Osteoblast (primary cell): ENCODE data around the gene CEMIP2. TPM values are rescaled to one million over a fixed set of nuclear protein-coding genes. Genes with fewer than 3 reads are reported as not detected.

ENCODE experiments used
- DNase-seq: peaks from one replicate; pipeline ENCODE4 v3.0.0; 2011; ENCODE audit warnings: low spot score, mixed read lengths; ENCODE audit not compliant: insufficient read length; ENCODE audit errors: missing footprints
- H2AFZ ChIP-seq: 2 replicates; pipeline ENCODE4 v1.6.0; 2011; ENCODE audit warnings: mild to moderate bottlenecking, low read length
- H3K27ac ChIP-seq: 2 replicates; pipeline ENCODE4 v1.5.1; 2011; ENCODE audit warnings: mild to moderate bottlenecking, low read depth, low read length, moderate library complexity
- H3K27me3 ChIP-seq: 2 replicates; pipeline ENCODE4 v1.6.0; 2012; ENCODE audit warnings: mild to moderate bottlenecking, control low read depth, inconsistent platforms, low read length, moderate library complexity; ENCODE audit not compliant: insufficient read depth
- H3K36me3 ChIP-seq: 2 replicates; pipeline ENCODE4 v1.5.1; 2011; ENCODE audit warnings: mild to moderate bottlenecking, low read length, control low read depth, moderate library complexity; ENCODE audit not compliant: insufficient read depth
- H3K4me1 ChIP-seq: 2 replicates; pipeline ENCODE4 v1.5.1; 2011; ENCODE audit warnings: mild to moderate bottlenecking, low read length, control low read depth, moderate library complexity; ENCODE audit not compliant: insufficient read depth
- H3K4me2 ChIP-seq: 2 replicates; pipeline ENCODE4 v1.6.0; 2011; ENCODE audit warnings: mild to moderate bottlenecking, low read length; ENCODE audit not compliant: insufficient read depth
- H3K4me3 ChIP-seq: fragments of 200-600 bp; sonication (generic); 3 replicates; pipeline ENCODE4 v1.5.1; 2012; ENCODE audit warnings: mild to moderate bottlenecking, low read length, inconsistent platforms; ENCODE audit not compliant: insufficient read depth
- H3K79me2 ChIP-seq: 2 replicates; pipeline ENCODE4 v1.6.0; 2012; ENCODE audit warnings: mild to moderate bottlenecking, low read length, control low read depth, inconsistent platforms; ENCODE audit not compliant: insufficient read depth
- H3K9me3 ChIP-seq: 2 replicates; pipeline ENCODE4 v1.5.1; 2011; ENCODE audit warnings: low read depth, low read length, control low read depth
- H4K20me1 ChIP-seq: 2 replicates; pipeline ENCODE4 v1.6.0; 2012; ENCODE audit warnings: mild to moderate bottlenecking, low read length, control low read depth; ENCODE audit not compliant: insufficient read depth
- CTCF ChIP-seq: IDR thresholded peaks from 2 replicates; pipeline ENCODE4 v1.5.1; 2011; ENCODE audit warnings: mild to moderate bottlenecking, low read depth, low read length, moderate library complexity; ENCODE audit errors: extremely low read depth
- total RNA-seq: library from RNA; depleted of rRNA; stranded (reverse); fragments of >200 nt; gene quantifications from 2 replicates; pipeline ENCODE4 v1.2.3, GENCODE V29; 2012

The CEMIP2 gene
- total RNA-seq, 1 donor: 66.2 TPM

- DNase-seq: no peak
- Histone ChIP-seq H2AFZ (no peak overlapping the region), H3K79me2 (no peaks in the 10 kb centered on the region), H3K9me3 (no peaks in the 10 kb centered on the region), H3K36me3 (no peaks in the 10 kb centered on the region), H3K27me3 (no peaks in the 10 kb centered on the region), H3K27ac (no peak overlapping the region), H4K20me1 (no peaks in the 10 kb centered on the region), H3K4me3 (no peak overlapping the region), H3K4me1 (no peaks in the 10 kb centered on the region), H3K4me2 (no peak overlapping the region)
- no peak for TF ChIP-seq CTCF
Measured at GRCh38 chr9:71670121-71670520, 98.2 kb downstream of the CEMIP2 start.

- TF ChIP-seq CTCF: no peak
- Histone ChIP-seq H3K4me3 (no peak overlapping the region), H4K20me1 (no peaks in the 10 kb centered on the region), H3K36me3 (no peaks in the 10 kb centered on the region), H3K27me3 (no peaks in the 10 kb centered on the region), H3K79me2 (no peaks in the 10 kb centered on the region), H3K27ac (no peak overlapping the region), H3K4me1 (peaks cover 3% of the 10 kb centered on the region), H2AFZ (no peak overlapping the region), H3K9me3 (no peaks in the 10 kb centered on the region), H3K4me2 (no peak overlapping the region)
- DNase-seq: no peak
Measured at GRCh38 chr9:71669284-71669995, 98.9 kb downstream of the CEMIP2 start.

GRCh38 chr9:71668717-71669116 lies 99.6 kb downstream of the CEMIP2 start:
- Histone ChIP-seq H3K4me3 (no peak overlapping the region), H3K36me3 (no peaks in the 10 kb centered on the region), H3K79me2 (no peaks in the 10 kb centered on the region), H3K9me3 (no peaks in the 10 kb centered on the region), H3K27me3 (no peaks in the 10 kb centered on the region), H3K27ac (no peak overlapping the region), H2AFZ (no peak overlapping the region), H4K20me1 (no peaks in the 10 kb centered on the region), H3K4me1 (peaks cover 9% of the 10 kb centered on the region), H3K4me2 (no peak overlapping the region)
- no peak for TF ChIP-seq CTCF
- DNase-seq: no peak

- TF ChIP-seq CTCF: no peak
- Histone ChIP-seq H2AFZ (no peak overlapping the region), H3K27ac (no peak overlapping the region), H4K20me1 (no peaks in the 10 kb centered on the region), H3K9me3 (no peaks in the 10 kb centered on the region), H3K4me1 (peaks cover 18% of the 10 kb centered on the region), H3K36me3 (no peaks in the 10 kb centered on the region), H3K79me2 (no peaks in the 10 kb centered on the region), H3K4me3 (no peak overlapping the region), H3K27me3 (no peaks in the 10 kb centered on the region), H3K4me2 (no peak overlapping the region)
- no peak for DNase-seq
Measured at GRCh38 chr9:71665247-71665646, 103.1 kb downstream of the CEMIP2 start.
